GM23338 (cell line): ENCODE results near the gene SLC12A5.

Experiments used
- CREB1 ChIP-seq: fragments of 250-450 bp; sonication (Bioruptor Pico); IDR thresholded peaks from 2 replicates; pipeline ENCODE4 v1.5.0; 2020; ENCODE audit warnings: low read depth, mild to moderate bottlenecking, moderate library complexity
- CTCF ChIP-seq, 2 experiments: fragments of 200-600 bp in 1 of 2; sonication (generic) in 1 of 2; conservative IDR thresholded peaks; 2 replicates each; pipeline versions ENCODE4 v1.5.1 to v1.6.1; 2016 to 2017; ENCODE audit warnings: antibody characterized with exemption in 2 of 2, low read depth in 2 of 2, mild to moderate bottlenecking in 2 of 2, moderate library complexity in 1 of 2
- EZH2 ChIP-seq: fragments of 200-600 bp; sonication (generic); IDR thresholded peaks from one replicate; pipeline ENCODE4 v1.8.0; 2017; ENCODE audit warnings: antibody characterized with exemption, mild to moderate bottlenecking, low read depth; ENCODE audit not compliant: unreplicated experiment
- EZH2phosphoT487 ChIP-seq: fragments of 200-600 bp; sonication (generic); IDR thresholded peaks from one replicate; pipeline ENCODE4 v1.8.1; 2018; ENCODE audit warnings: antibody characterized with exemption; ENCODE audit not compliant: unreplicated experiment
- POLR2AphosphoS5 ChIP-seq: IDR thresholded peaks from 2 replicates; pipeline ENCODE4 v1.6.1; 2016; ENCODE audit warnings: antibody characterized with exemption, low read depth

DNA sequence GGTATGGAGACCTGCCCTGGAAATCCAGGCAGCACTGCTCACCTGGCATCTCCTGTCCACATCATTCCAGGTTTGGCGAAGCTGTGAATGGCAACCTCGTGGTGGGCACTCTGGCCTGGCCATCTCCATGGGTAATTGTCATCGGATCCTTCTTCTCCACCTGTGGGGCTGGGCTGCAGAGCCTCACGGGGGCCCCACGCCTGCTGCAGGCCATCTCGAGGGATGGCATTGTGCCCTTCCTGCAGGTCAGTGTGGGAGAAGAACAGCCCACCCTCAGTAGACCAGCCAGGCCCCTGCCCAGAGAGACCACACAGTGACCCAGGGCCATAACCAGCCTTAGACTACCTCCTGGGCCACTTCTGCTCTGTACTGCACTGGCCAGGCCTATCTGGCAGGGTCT lies 15.9 kb downstream of the SLC12A5 start:
- TF ChIP-seq POLR2AphosphoS5 (no peak), CTCF (conservative IDR thresholded peaks at IDR 0.05; ENCODE audit: low read depth in 2 of 2) (no peak), EZH2phosphoT487 (no peak), EZH2 (no peak), CREB1 (CRISPR knock-in tag) (no peak)
